Activated CD4-positive, alpha-beta T cell treated with anti-CD3 and anti-CD28 coated beads, Interleukin-2, amount 50 U/mL, for 1 hour (primary cell): ENCODE data around the gene SPAG9.

Source experiments
- DNase-seq: peaks from one replicate; pipeline ENCODE4 v3.0.0-alpha.2; 2020

The SPAG9 gene

DNA sequence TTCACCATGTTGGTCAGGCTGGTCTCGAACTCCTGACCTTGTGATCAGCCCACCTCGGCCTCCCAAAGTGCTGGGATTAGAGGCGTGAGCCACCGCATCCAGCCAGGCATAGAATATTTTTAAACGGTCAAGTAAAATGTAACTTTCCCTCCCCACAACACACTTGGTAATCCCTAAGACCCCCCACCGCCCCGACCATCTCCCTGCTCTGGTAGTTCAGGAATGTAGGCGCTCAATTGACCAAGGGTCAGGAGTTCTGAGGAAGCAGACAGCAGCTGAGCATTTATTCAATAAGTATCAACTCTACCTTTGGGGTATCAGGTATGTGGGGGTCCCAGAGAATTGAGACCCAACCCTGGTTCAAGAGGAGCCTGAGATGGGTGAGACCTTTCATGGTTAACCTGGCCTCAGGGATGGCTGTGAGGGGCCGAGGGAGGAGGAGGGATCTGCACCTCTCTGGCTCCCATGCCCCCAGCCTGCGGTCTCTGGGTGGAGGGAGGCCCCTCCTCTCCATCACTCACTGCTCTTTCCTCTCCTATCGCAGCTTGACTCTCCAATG lies 206.1 kb downstream of the SPAG9 start:
- DNase-seq: no peak

DNA sequence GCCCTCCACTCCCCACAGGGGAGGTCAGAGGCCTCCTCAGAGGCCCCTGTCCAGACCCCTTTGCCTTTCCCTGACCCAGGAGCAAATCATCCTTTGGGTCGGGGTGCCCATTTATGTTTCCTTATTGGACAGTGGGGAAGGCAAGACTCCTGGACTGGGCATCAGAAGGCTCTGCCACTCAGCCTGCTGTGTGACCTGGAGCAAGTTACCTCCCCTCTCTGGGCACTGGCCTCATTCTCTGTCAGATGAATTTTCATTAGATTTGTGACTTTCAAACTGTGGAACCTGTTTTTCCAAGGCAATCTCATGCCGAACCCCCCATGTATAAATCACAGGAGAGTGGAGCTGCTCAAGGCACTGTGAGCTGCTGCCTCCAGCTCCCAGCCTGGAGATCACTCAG lies 207.5 kb downstream of the SPAG9 start:
- DNase-seq: no peak
